Measurements from ENCODE around the gene WDPCP.

The WDPCP gene

GRCh38 chr2:63225964-63226686 is 362.2 kb downstream of the WDPCP start:
- 0 out of 3 replicates have a peak, but pooled peaks have one; percentile 28 for ATAC-seq
- TF ChIP-seq ISL1 (CRISPR knock-in tag; IDR thresholded peaks at IDR 0.05) (peak; percentile 10; the same call in 1 of the 2 replicates), CREB5 (CRISPR knock-in tag; IDR thresholded peaks at IDR 0.05; ENCODE audit: low read depth) (no peak), ZNF565 (CRISPR knock-in tag; conservative IDR thresholded peaks at IDR 0.05; ENCODE audit: low read depth) (no peak)

- ATAC-seq, result no peak
- TF ChIP-seq TCF4 (CRISPR knock-in tag; IDR thresholded peaks at IDR 0.05; ENCODE audit: borderline replicate concordance) (no peak), PPARA (CRISPR knock-in tag; IDR thresholded peaks at IDR 0.05; ENCODE audit: borderline replicate concordance) (no peak), GLIS3 (CRISPR knock-in tag; IDR thresholded peaks at IDR 0.05) (no peak), ZNF565 (CRISPR knock-in tag; conservative IDR thresholded peaks at IDR 0.05; ENCODE audit: low read depth) (no peak), RARB (CRISPR knock-in tag; IDR thresholded peaks at IDR 0.05) (no peak), ZFP30 (CRISPR knock-in tag; IDR thresholded peaks at IDR 0.05) (no peak), ESRRG (CRISPR knock-in tag; IDR thresholded peaks at IDR 0.05) (no peak), SNAI2 (CRISPR knock-in tag; IDR thresholded peaks at IDR 0.05) (no peak), ISL1 (CRISPR knock-in tag; IDR thresholded peaks at IDR 0.05) (no peak), BACH2 (CRISPR knock-in tag; IDR thresholded peaks at IDR 0.05; ENCODE audit: borderline replicate concordance) (no peak)
Observed at GRCh38 chr2:63218800-63219526, 369.3 kb downstream of the WDPCP start.

GRCh38 chr2:63195310-63195709 is 393.0 kb downstream of the WDPCP start:
- no peak for ATAC-seq
- TF ChIP-seq CSDC2 (CRISPR knock-in tag; IDR thresholded peaks at IDR 0.05) (no peak), ZFP3 (CRISPR knock-in tag; IDR thresholded peaks at IDR 0.05) (no peak), ZC3H10 (CRISPR knock-in tag; IDR thresholded peaks at IDR 0.05) (no peak), TOX (CRISPR knock-in tag; IDR thresholded peaks at IDR 0.05; ENCODE audit: borderline replicate concordance) (no peak), ZFP30 (CRISPR knock-in tag; IDR thresholded peaks at IDR 0.05) (no peak), ARNTL (CRISPR knock-in tag; IDR thresholded peaks at IDR 0.05; ENCODE audit: borderline replicate concordance, low read depth) (no peak), TCF4 (CRISPR knock-in tag; IDR thresholded peaks at IDR 0.05; ENCODE audit: borderline replicate concordance) (no peak), ZNF70 (CRISPR knock-in tag; IDR thresholded peaks at IDR 0.05) (no peak), BACH2 (CRISPR knock-in tag; IDR thresholded peaks at IDR 0.05; ENCODE audit: borderline replicate concordance) (no peak), PATZ1 (CRISPR knock-in tag; IDR thresholded peaks at IDR 0.05; ENCODE audit: borderline replicate concordance) (no peak)

GRCh38 chr2:63194175-63194574 is 394.1 kb downstream of the WDPCP start:
- no peak for ATAC-seq
- no peak for TF ChIP-seq ZFP30 (CRISPR knock-in tag; IDR thresholded peaks at IDR 0.05)
- TF ChIP-seq TSHZ2 (CRISPR knock-in tag; IDR thresholded peaks at IDR 0.05), result no peak
- TF ChIP-seq PATZ1 (CRISPR knock-in tag; IDR thresholded peaks at IDR 0.05; ENCODE audit: borderline replicate concordance), result no peak
- no peak for TF ChIP-seq CREB5 (CRISPR knock-in tag; IDR thresholded peaks at IDR 0.05; ENCODE audit: low read depth)
- no peak for TF ChIP-seq BACH2 (CRISPR knock-in tag; IDR thresholded peaks at IDR 0.05; ENCODE audit: borderline replicate concordance)
- TF ChIP-seq GLIS3 (CRISPR knock-in tag; IDR thresholded peaks at IDR 0.05), result no peak
- TF ChIP-seq ZNF70 (CRISPR knock-in tag; IDR thresholded peaks at IDR 0.05), result no peak
- TF ChIP-seq RARB (CRISPR knock-in tag; IDR thresholded peaks at IDR 0.05), result no peak
- TF ChIP-seq TOX (CRISPR knock-in tag; IDR thresholded peaks at IDR 0.05; ENCODE audit: borderline replicate concordance), result no peak
- no peak for TF ChIP-seq POU6F1 (CRISPR knock-in tag; IDR thresholded peaks at IDR 0.05; ENCODE audit: borderline replicate concordance, low read depth)
- TF ChIP-seq ARNTL (CRISPR knock-in tag; IDR thresholded peaks at IDR 0.05; ENCODE audit: borderline replicate concordance, low read depth), result no peak
- TF ChIP-seq ZNF8 (CRISPR knock-in tag; IDR thresholded peaks at IDR 0.05), result no peak
- no peak for TF ChIP-seq ZNF565 (CRISPR knock-in tag; conservative IDR thresholded peaks at IDR 0.05; ENCODE audit: low read depth)
- TF ChIP-seq PPARA (CRISPR knock-in tag; IDR thresholded peaks at IDR 0.05; ENCODE audit: borderline replicate concordance), result no peak
- no peak for TF ChIP-seq TCF4 (CRISPR knock-in tag; IDR thresholded peaks at IDR 0.05; ENCODE audit: borderline replicate concordance)
- TF ChIP-seq ISL1 (CRISPR knock-in tag; IDR thresholded peaks at IDR 0.05), result no peak
- no peak for TF ChIP-seq CSDC2 (CRISPR knock-in tag; IDR thresholded peaks at IDR 0.05)
